SK-N-SH (cell line): ENCODE data around the gene DHRS12. TPM values are rescaled to one million over a fixed set of nuclear protein-coding genes. Genes with fewer than 3 reads are reported as not detected.

ENCODE experiments used
- CTCF ChIA-PET: fragments of 300-600, 350-600 bp; formaldehyde crosslinking; extraction: SDS; loops from one replicate; lab custom pipeline; 2021; lab: Yijun Ruan, JAX
- POLR2A ChIA-PET: fragments of 350-600 bp; sonication (Branson Sonifier 250); formaldehyde crosslinking; extraction: SDS; loops from one replicate; lab custom pipeline; 2020; ENCODE audit warnings: antibody characterized with exemption, inconsistent platforms; lab: Yijun Ruan, JAX
- DNase-seq: peaks from one replicate; pipeline ENCODE4 v3.0.0; 2012
- H2AFZ ChIP-seq: fragments of 200-600 bp; sonication (generic); 2 replicates; pipeline ENCODE4 v1.8.1; 2016; ENCODE audit warnings: antibody characterized with exemption, mild to moderate bottlenecking, low read depth
- H3F3A ChIP-seq: fragments of 200-600 bp; sonication (generic); replicated peaks from 2 replicates; pipeline ENCODE3; 2016; ENCODE audit warnings: antibody characterized with exemption, mild to moderate bottlenecking; ENCODE audit not compliant: insufficient read depth
- H3K27ac ChIP-seq, 2 experiments: fragments of 200-500 bp in 1 of 2; fragments of 200-600 bp in 1 of 2; sonication (Bioruptor generic) in 1 of 2; sonication (generic), shearing (Covaris generic) in 1 of 2; 2 replicates each; pipeline versions ENCODE4 v1.5.1 to v1.6.1; 2014 to 2016; ENCODE audit warnings: low read depth in 2 of 2, inconsistent platforms in 1 of 2, low read length in 1 of 2, mild to moderate bottlenecking in 1 of 2, mixed read lengths in 1 of 2
- H3K27me3 ChIP-seq: fragments of 200-600 bp; sonication (generic), shearing (Covaris generic); 2 replicates; pipeline ENCODE4 v1.6.1; 2016; ENCODE audit warnings: mixed run types; ENCODE audit not compliant: insufficient read depth
- H3K36me3 ChIP-seq, 2 experiments: fragments of 200-500 bp in 1 of 2; fragments of 200-600 bp in 1 of 2; sonication (Bioruptor generic) in 1 of 2; sonication (generic) in 1 of 2; replicated peaks in 1 of 2; 2 replicates each; pipeline versions ENCODE3 to v1.5.1; 2014 to 2016; ENCODE audit warnings: low read length in 1 of 2, mild to moderate bottlenecking in 1 of 2; ENCODE audit not compliant: insufficient read depth in 2 of 2, control insufficient read depth in 1 of 2
- H3K4me1 ChIP-seq, 2 experiments: fragments of 200-500 bp in 1 of 2; fragments of 200-600 bp in 1 of 2; sonication (Bioruptor generic) in 1 of 2; sonication (generic), shearing (Covaris generic) in 1 of 2; 2 replicates each; pipeline versions ENCODE4 v1.5.1 to v1.6.1; 2014 to 2016; ENCODE audit warnings: low read depth in 1 of 2, low read length in 1 of 2, mixed run types in 1 of 2; ENCODE audit not compliant: insufficient read depth in 2 of 2, control insufficient read depth in 1 of 2
- H3K4me2 ChIP-seq: fragments of 200-600 bp; sonication (generic), shearing (Covaris generic); 2 replicates; pipeline ENCODE4 v1.6.1; 2017; ENCODE audit warnings: mixed run types
- H3K4me3 ChIP-seq, 2 experiments: fragments of 200-500 bp in 1 of 2; fragments of 200-600 bp in 1 of 2; sonication (Bioruptor generic) in 1 of 2; sonication (generic), shearing (Covaris generic) in 1 of 2; 2 replicates each; pipeline versions ENCODE4 v1.5.1 to v1.8.1; 2014 to 2016; ENCODE audit warnings: low read depth in 2 of 2, inconsistent platforms in 1 of 2, low read length in 1 of 2, mild to moderate bottlenecking in 1 of 2, mixed read lengths in 1 of 2, moderate library complexity in 1 of 2
- H3K79me2 ChIP-seq: fragments of 200-600 bp; sonication (generic); 2 replicates; pipeline ENCODE4 v1.8.1; 2017; ENCODE audit warnings: mild to moderate bottlenecking; ENCODE audit not compliant: insufficient read depth
- H3K9ac ChIP-seq: fragments of 200-600 bp; sonication (generic); 2 replicates; pipeline ENCODE4 v1.6.1; 2017; ENCODE audit warnings: mixed run types
- H3K9me2 ChIP-seq: fragments of 200-600 bp; sonication (generic); 2 replicates; pipeline ENCODE4 v1.6.1; 2017; ENCODE audit warnings: mixed run types
- H3K9me3 ChIP-seq: fragments of 200-600 bp; sonication (generic); 2 replicates; pipeline ENCODE4 v1.6.1; 2017; ENCODE audit warnings: mixed run types, mild to moderate bottlenecking, moderate library complexity
- H4K20me1 ChIP-seq: fragments of 200-600 bp; sonication (generic); 2 replicates; pipeline ENCODE4 v1.6.1; 2017; ENCODE audit warnings: mild to moderate bottlenecking, mixed run types; ENCODE audit not compliant: insufficient read depth
- EZH2phosphoT487 ChIP-seq: fragments of 200-600 bp; sonication (generic); IDR thresholded peaks from 2 replicates; pipeline ENCODE4 v1.6.1; 2017; ENCODE audit warnings: low read depth, mixed run types, mild to moderate bottlenecking, antibody characterized with exemption, moderate library complexity, borderline replicate concordance
- GABPA ChIP-seq: IDR thresholded peaks from 2 replicates; pipeline ENCODE4 v1.4.0; 2012; ENCODE audit warnings: low read depth, mild to moderate bottlenecking
- POLR2AphosphoS5 ChIP-seq: IDR thresholded peaks from 2 replicates; pipeline ENCODE4 v1.6.1; 2012; ENCODE audit warnings: low read depth, low read length
- SIN3A ChIP-seq: IDR thresholded peaks from 2 replicates; pipeline ENCODE4 v1.6.1; 2012; ENCODE audit warnings: low read depth, mild to moderate bottlenecking, low read length, moderate library complexity, borderline replicate concordance
- TCF12 ChIP-seq: IDR thresholded peaks from 2 replicates; pipeline ENCODE4 v1.4.0; 2012
- TEAD4 ChIP-seq: IDR thresholded peaks from 2 replicates; pipeline ENCODE4 v1.4.0; 2012; ENCODE audit warnings: mild to moderate bottlenecking, borderline replicate concordance; ENCODE audit not compliant: insufficient read depth
- USF2 ChIP-seq: fragments of 150-350 bp; IDR thresholded peaks from 2 replicates; pipeline ENCODE4 v1.6.1; 2017; ENCODE audit warnings: antibody characterized with exemption, low read length, low read depth, borderline replicate concordance
- YY1 ChIP-seq: IDR thresholded peaks from 2 replicates; pipeline ENCODE4 v1.4.0; 2012; ENCODE audit warnings: low read depth, mild to moderate bottlenecking
- ZBTB33 ChIP-seq: IDR thresholded peaks from 2 replicates; pipeline ENCODE4 v1.4.0; 2012; ENCODE audit warnings: low read depth, borderline replicate concordance
- WGBS: methylation state at CpG from one replicate; pipeline ENCODE4 v1.1.6; 2017; ENCODE audit warnings: low lambda C conversion rate; 5-methylcytosine and 5-hydroxymethylcytosine counted together
- polyA plus RNA-seq, 3 experiments: library from polyadenylated mRNA; depleted of rRNA; stranded (reverse); fragments of >200 nt; gene quantifications; 2 replicates each; pipeline ENCODE4 v1.2.3, GENCODE V29; 2012

Gene DHRS12
- polyA plus RNA-seq, 1 of the 3 experiments (the other 2 are of a cell fraction), result 9.6 TPM

DNA sequence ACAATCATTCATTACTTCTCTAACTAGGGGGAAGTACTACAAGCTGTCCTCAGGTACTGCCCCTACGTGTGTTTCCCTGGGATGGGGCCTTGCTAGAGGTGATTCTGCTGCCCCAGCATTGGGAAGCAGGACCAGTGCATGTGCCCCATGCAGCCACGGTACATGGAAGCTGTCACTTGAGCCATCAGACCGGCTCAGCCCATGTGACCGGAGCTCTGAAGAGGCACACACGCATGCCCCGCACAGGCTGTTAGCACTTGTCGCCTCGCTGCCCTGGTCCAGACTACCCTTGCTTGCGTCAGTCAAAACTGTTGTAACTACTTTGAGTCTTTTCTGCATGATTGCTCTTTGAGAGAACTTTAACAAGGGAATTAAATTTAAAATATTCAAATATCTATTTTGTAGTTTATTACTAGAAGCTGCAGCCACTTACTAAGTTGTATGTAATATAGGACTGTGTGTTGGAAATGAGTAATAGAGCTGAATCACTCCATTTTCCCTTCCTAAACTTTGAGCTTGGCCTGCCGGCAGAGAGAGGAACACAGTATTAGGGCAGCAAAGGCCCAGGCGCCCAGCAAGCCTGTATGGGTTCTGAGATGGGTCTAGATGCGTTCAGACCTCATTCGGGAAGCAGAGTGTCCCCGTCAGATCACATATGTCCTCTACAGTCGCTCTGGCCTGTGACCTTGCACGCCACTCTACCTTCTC is 42.2 kb downstream of the DHRS12 start:
- Histone ChIP-seq H3K4me1 (peaks cover 4 to 10% of the 10 kb centered on the region in 2 experiments; a peak in 3 of 4 replicates), H3K27ac (no peak overlapping the region), H3K9me3 (no peaks in the 10 kb centered on the region), H3K27me3 (no peaks in the 10 kb centered on the region), H3K36me3 (peaks cover 43 to 44% of the 10 kb centered on the region in 2 experiments), H3F3A (peaks cover 10% of the 10 kb centered on the region), H3K9me2 (no peaks in the 10 kb centered on the region), H4K20me1 (no peaks in the 10 kb centered on the region)
- no peak for TF ChIP-seq ZBTB33
- TF ChIP-seq, all 33 proteins: peak for 0
- no peak overlapping the region for H3K4me3 ChIP-seq
- ChIA-PET POLR2A (no interaction called here), CTCF (no interaction called here)
- no peak for DNase-seq
- no peak overlapping the region for H3K4me2 ChIP-seq
- no peak overlapping the region for H3K9ac ChIP-seq
- no peaks in the 10 kb centered on the region for H3K79me2 ChIP-seq
- H2AFZ ChIP-seq, result no peak overlapping the region
- 93% methylated on average over 12 of the region's 16 CpGs for WGBS

DNA sequence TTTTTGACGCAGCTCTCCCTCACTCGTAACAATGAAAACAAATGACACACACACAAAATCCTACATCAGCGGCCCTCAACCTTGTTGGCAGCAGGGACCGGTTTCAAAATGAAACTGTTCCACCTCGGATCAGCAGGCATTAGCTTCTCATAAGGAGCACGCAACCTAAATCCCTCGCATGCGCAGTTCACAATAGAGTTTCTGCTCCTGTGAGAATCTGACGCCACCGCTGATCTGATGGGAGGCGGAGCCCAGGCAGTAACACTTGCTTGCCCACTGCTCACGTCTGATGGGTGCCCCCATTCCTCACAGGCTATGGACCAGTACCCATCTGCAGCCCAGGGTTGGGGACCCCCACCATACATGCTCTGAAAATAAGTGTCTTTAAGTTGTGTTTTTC is 43.4 kb downstream of the DHRS12 start:
- H3K9me3 ChIP-seq, result no peaks in the 10 kb centered on the region
- no peak for DNase-seq
- ChIA-PET POLR2A (no interaction called here), CTCF (interaction anchor here (1.3 to 1.4 kb wide), 2 partner anchors 9 to 11 kb away, joined by 3 to 4 read pairs; no protein-coding TSS in a partner anchor)
- H4K20me1 ChIP-seq, result no peaks in the 10 kb centered on the region
- peaks cover 4 to 10% of the 10 kb centered on the region in 2 experiments; a peak in 3 of 4 replicates for H3K4me1 ChIP-seq
- TF ChIP-seq EZH2phosphoT487 (no peak), YY1 (no peak), TCF12 (no peak), GABPA (no peak), USF2 (no peak), SIN3A (no peak), POLR2AphosphoS5 (no peak), ZBTB33 (no peak), TEAD4 (no peak)
- no peaks in the 10 kb centered on the region for H3K27me3 ChIP-seq
- no peaks in the 10 kb centered on the region for H3K9me2 ChIP-seq
- H3K9ac ChIP-seq, result no peak overlapping the region
- H3K4me3 ChIP-seq, result no peak overlapping the region
- H2AFZ ChIP-seq, result no peak overlapping the region
- 100% methylated on average over 10 of the region's 12 CpGs for WGBS
- H3K79me2 ChIP-seq, result no peaks in the 10 kb centered on the region
- no peak overlapping the region for H3K27ac ChIP-seq
- peaks cover 10% of the 10 kb centered on the region for H3F3A ChIP-seq
- H3K4me2 ChIP-seq, result no peak overlapping the region
- peaks cover 45 to 51% of the 10 kb centered on the region in 2 experiments for H3K36me3 ChIP-seq
